ENCODE results near the gene HDGF.

HDGF gene

DNA sequence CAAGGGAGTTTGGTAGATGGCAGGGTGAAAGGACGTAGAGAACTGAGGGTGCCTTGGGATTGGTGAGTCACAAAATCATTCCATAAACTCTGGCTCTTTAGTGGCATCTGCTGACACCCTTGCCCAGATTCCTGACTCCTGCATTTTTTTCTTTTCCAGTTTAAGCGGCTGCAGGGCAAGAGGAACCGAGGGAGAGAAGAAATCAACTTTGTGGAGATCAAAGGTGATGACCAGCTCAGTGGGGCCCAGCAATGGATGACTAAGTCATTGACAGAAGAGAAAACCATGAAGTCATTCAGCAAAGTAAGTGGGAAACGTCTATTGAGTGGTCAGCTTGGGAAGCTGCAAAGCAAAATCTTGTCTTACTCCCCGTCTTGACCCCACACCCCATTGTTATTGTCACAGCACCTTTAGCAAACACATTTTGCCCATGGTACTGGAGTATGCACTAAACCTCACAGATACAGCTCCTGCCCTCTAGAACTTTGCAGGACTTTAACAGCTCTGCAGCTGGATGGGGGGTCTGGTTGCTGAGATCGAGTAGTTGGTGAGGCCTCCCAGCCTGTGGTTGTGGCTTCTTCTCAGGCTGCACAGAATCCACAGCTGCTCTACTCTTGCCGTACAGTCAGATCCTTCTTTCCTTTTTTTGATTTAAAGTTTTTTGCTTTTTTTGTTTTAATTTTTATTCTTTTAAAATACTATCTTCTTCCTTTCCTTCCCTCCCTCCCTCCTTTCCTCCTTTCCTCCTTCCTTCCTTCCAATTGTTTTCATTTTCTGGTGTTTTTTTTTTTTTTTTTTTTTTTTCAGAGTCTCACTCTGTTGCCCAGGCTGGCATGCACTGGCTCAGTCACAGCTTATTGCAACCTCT, 43.3 kb upstream of the HDGF start:
- Histone ChIP-seq H3K18ac (ENCODE audit: low read length) (no peak overlapping the region), H3K9ac (ENCODE audit: low read length) (no peak overlapping the region), H3K4me1 (ENCODE audit: control insufficient read depth, low read depth, low read length) (peaks cover 6% of the 10 kb centered on the region), H3K27me3 (ENCODE audit: insufficient read depth, low read length, poor library complexity) (no peaks in the 10 kb centered on the region), H3K79me1 (ENCODE audit: low read length) (peaks cover 5% of the 10 kb centered on the region), H2AK5ac (ENCODE audit: low read length) (no peak overlapping the region), H4K8ac (ENCODE audit: low read depth, low read length) (no peak overlapping the region), H3K56ac (ENCODE audit: low read length) (no peak overlapping the region), H3K4ac (ENCODE audit: low read depth, low read length) (no peak overlapping the region), H4K5ac (ENCODE audit: low read length) (no peak overlapping the region), H2BK5ac (ENCODE audit: low read length) (no peak overlapping the region), H2BK15ac (replicated peaks; ENCODE audit: low read depth) (no peak overlapping the region), H3K4me3 (ENCODE audit: low read length) (no peak overlapping the region), H3K36me3 (ENCODE audit: control insufficient read depth, insufficient read depth, low read length) (peaks cover 26% of the 10 kb centered on the region), H3K79me2 (ENCODE audit: control insufficient read depth, insufficient read depth, low read length) (peaks cover 1% of the 10 kb centered on the region), H3K4me2 (ENCODE audit: low read length) (no peak overlapping the region), H3K23ac (ENCODE audit: low read length) (no peak overlapping the region), H3K27ac (ENCODE audit: low read depth, low read length) (no peak overlapping the region), H2BK120ac (ENCODE audit: low read depth, low read length) (no peak overlapping the region)
- no CpG with 5 or more reads among the region's 7 CpGs for WGBS (ENCODE audit: extremely low coverage, insufficient coverage, low lambda C conversion rate)
- DNase-seq: no peak

DNA sequence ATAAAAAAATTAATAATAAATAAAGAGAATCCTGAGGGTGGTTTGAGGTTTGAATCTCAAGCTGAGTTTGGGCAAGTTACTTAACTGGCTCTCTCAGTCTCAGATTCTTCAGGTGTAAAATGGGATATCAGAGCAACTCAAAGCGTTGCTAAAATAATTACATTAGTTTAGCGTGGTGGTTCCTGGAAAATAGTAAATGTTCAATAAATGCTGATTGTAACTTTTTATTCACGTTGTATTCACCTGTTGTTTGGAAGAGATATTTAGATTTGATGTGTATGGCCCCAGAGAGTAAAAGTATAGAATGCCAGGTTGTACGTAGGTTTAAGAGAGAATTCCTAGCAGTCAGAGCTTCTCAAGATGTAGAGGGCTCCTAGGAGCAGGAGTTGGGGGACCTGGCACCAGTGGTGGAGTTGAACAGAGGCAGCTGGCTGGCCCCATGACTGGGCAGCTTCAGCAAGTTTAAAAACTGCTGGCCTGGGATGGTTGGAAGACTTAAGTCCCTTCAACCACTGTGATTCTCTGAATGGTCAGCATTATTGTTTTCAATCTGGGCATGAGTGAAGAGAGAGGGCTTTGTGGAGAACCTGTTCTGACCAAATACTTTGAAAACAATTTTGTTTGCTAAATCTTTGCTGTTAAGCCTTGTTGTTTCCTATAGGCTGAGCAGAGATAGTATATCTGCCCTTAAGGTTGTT, 38.3 kb upstream of the HDGF start:
- H4K8ac ChIP-seq (ENCODE audit: low read depth, low read length): no peak overlapping the region
- no peak overlapping the region for H2BK5ac ChIP-seq (ENCODE audit: low read length)
- H3K56ac ChIP-seq (ENCODE audit: low read length): no peak overlapping the region
- H2BK120ac ChIP-seq (ENCODE audit: low read depth, low read length): no peak overlapping the region
- H3K27ac ChIP-seq (ENCODE audit: low read depth, low read length): no peak overlapping the region
- H3K4me1 ChIP-seq (ENCODE audit: control insufficient read depth, low read depth, low read length): no peaks in the 10 kb centered on the region
- no peak overlapping the region for H3K18ac ChIP-seq (ENCODE audit: low read length)
- H3K4ac ChIP-seq (ENCODE audit: low read depth, low read length): no peak overlapping the region
- H2AK5ac ChIP-seq (ENCODE audit: low read length): no peak overlapping the region
- no peak overlapping the region for H4K5ac ChIP-seq (ENCODE audit: low read length)
- DNase-seq: no peak
- WGBS (ENCODE audit: extremely low coverage, insufficient coverage, low lambda C conversion rate): no CpG with 5 or more reads among the region's 4 CpGs
- H2BK15ac ChIP-seq (replicated peaks; ENCODE audit: low read depth): no peak overlapping the region
- H3K27me3 ChIP-seq (ENCODE audit: insufficient read depth, low read length, poor library complexity): no peaks in the 10 kb centered on the region
- H3K9ac ChIP-seq (ENCODE audit: low read length): no peak overlapping the region
- peaks cover 3% of the 10 kb centered on the region for H3K79me2 ChIP-seq (ENCODE audit: control insufficient read depth, insufficient read depth, low read length)
- H3K23ac ChIP-seq (ENCODE audit: low read length): no peak overlapping the region
- H3K4me3 ChIP-seq (ENCODE audit: low read length): no peak overlapping the region
- H3K79me1 ChIP-seq (ENCODE audit: low read length): peaks cover 13% of the 10 kb centered on the region
- no peak overlapping the region for H3K4me2 ChIP-seq (ENCODE audit: low read length)
- H3K36me3 ChIP-seq (ENCODE audit: control insufficient read depth, insufficient read depth, low read length): peaks cover 19% of the 10 kb centered on the region

DNA sequence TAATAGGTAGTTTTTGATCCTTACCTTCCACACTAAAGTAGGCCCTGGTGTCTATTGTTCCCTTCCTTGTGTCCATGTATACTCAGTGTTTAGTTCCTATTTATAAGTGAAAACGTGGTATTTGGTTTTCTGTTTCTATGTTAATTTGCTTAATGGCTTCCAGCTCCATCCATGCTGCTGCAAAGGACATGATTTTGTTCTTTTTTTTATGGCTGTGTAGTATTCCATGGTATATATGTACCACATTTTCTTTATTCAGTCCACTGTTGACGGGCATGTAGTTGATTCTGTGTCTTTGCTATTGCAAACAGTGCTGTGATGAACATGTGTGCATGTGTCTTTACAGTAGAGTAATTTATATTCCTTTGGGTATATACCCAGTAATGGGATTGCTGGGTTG, 36.7 kb upstream of the HDGF start:
- Histone ChIP-seq H3K27ac (ENCODE audit: low read depth, low read length) (no peak overlapping the region), H2AK5ac (ENCODE audit: low read length) (no peak overlapping the region), H3K79me2 (ENCODE audit: control insufficient read depth, insufficient read depth, low read length) (peaks cover 3% of the 10 kb centered on the region), H2BK5ac (ENCODE audit: low read length) (no peak overlapping the region), H3K4me2 (ENCODE audit: low read length) (no peak overlapping the region), H4K5ac (ENCODE audit: low read length) (no peak overlapping the region), H2BK120ac (ENCODE audit: low read depth, low read length) (no peak overlapping the region), H3K56ac (ENCODE audit: low read length) (no peak overlapping the region), H3K23ac (ENCODE audit: low read length) (no peak overlapping the region), H3K9ac (ENCODE audit: low read length) (no peak overlapping the region), H4K8ac (ENCODE audit: low read depth, low read length) (no peak overlapping the region), H3K4ac (ENCODE audit: low read depth, low read length) (no peak overlapping the region), H3K18ac (ENCODE audit: low read length) (no peak overlapping the region), H3K79me1 (ENCODE audit: low read length) (peaks cover 18% of the 10 kb centered on the region), H3K4me1 (ENCODE audit: control insufficient read depth, low read depth, low read length) (no peaks in the 10 kb centered on the region), H3K4me3 (ENCODE audit: low read length) (no peak overlapping the region), H3K27me3 (ENCODE audit: insufficient read depth, low read length, poor library complexity) (no peaks in the 10 kb centered on the region), H3K36me3 (ENCODE audit: control insufficient read depth, insufficient read depth, low read length) (peaks cover 19% of the 10 kb centered on the region), H2BK15ac (replicated peaks; ENCODE audit: low read depth) (no peak overlapping the region)
- no CpG with 5 or more reads among the region's 2 CpGs for WGBS (ENCODE audit: extremely low coverage, insufficient coverage, low lambda C conversion rate)
- DNase-seq: no peak

DNA sequence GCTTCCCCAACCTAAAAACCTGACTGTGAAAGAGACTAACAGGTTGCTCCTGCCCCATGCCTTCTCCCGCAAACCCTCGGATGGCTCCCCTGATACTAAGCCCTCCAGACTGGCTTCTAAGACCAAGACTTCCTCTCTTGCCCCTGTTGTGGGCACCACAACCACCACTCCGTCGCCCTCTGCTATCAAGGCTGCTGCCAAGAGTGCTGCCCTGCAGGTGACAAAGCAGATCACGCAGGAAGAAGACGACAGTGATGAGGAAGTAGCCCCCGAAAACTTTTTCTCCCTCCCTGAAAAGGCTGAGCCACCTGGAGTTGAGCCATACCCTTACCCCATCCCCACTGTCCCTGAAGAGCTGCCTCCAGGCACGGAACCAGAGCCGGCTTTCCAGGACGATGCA, 35.2 kb upstream of the HDGF start:
- no peak overlapping the region for H3K23ac ChIP-seq (ENCODE audit: low read length)
- H3K79me2 ChIP-seq (ENCODE audit: control insufficient read depth, insufficient read depth, low read length): peaks cover 7% of the 10 kb centered on the region
- peaks cover 22% of the 10 kb centered on the region for H3K79me1 ChIP-seq (ENCODE audit: low read length)
- H3K9ac ChIP-seq (ENCODE audit: low read length): no peak overlapping the region
- H3K4me1 ChIP-seq (ENCODE audit: control insufficient read depth, low read depth, low read length): no peaks in the 10 kb centered on the region
- H3K18ac ChIP-seq (ENCODE audit: low read length): no peak overlapping the region
- no peak overlapping the region for H4K8ac ChIP-seq (ENCODE audit: low read depth, low read length)
- WGBS (ENCODE audit: extremely low coverage, insufficient coverage, low lambda C conversion rate): no CpG with 5 or more reads among the region's 10 CpGs
- no peak overlapping the region for H2BK120ac ChIP-seq (ENCODE audit: low read depth, low read length)
- peaks cover 15% of the 10 kb centered on the region for H3K36me3 ChIP-seq (ENCODE audit: control insufficient read depth, insufficient read depth, low read length)
- no peak overlapping the region for H2BK15ac ChIP-seq (replicated peaks; ENCODE audit: low read depth)
- no peak overlapping the region for H3K4me2 ChIP-seq (ENCODE audit: low read length)
- no peak overlapping the region for H2BK5ac ChIP-seq (ENCODE audit: low read length)
- H4K5ac ChIP-seq (ENCODE audit: low read length): no peak overlapping the region
- no peak overlapping the region for H3K27ac ChIP-seq (ENCODE audit: low read depth, low read length)
- DNase-seq: no peak
- no peak overlapping the region for H3K4me3 ChIP-seq (ENCODE audit: low read length)
- H3K4ac ChIP-seq (ENCODE audit: low read depth, low read length): no peak overlapping the region
- H3K56ac ChIP-seq (ENCODE audit: low read length): no peak overlapping the region
- H3K27me3 ChIP-seq (ENCODE audit: insufficient read depth, low read length, poor library complexity): no peaks in the 10 kb centered on the region
- no peak overlapping the region for H2AK5ac ChIP-seq (ENCODE audit: low read length)

DNA sequence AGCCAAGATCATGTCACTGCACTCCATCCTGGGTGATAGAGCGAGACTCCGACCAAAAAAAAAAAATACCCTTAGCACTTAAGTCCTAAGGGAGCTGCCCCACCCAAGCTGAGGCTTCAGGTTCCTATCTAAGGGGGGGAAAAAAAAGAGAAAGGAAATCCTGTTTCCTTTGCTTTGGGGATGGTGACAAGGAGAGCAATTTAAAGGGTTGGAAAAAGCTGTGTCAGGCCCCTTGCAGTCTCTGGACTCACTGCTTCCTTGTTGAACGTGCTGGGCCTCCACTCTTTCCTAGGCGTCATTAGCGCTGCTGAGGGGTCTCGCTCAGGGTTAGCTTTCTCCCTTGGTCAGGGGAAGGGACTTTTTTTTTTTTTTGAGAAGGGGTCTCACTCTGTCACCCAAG, 34.0 kb upstream of the HDGF start:
- H3K4me3 ChIP-seq (ENCODE audit: low read length): no peak overlapping the region
- H2AK5ac ChIP-seq (ENCODE audit: low read length): no peak overlapping the region
- no peak overlapping the region for H3K23ac ChIP-seq (ENCODE audit: low read length)
- H4K8ac ChIP-seq (ENCODE audit: low read depth, low read length): no peak overlapping the region
- no peaks in the 10 kb centered on the region for H3K27me3 ChIP-seq (ENCODE audit: insufficient read depth, low read length, poor library complexity)
- no peak overlapping the region for H2BK15ac ChIP-seq (replicated peaks; ENCODE audit: low read depth)
- H3K27ac ChIP-seq (ENCODE audit: low read depth, low read length): no peak overlapping the region
- WGBS (ENCODE audit: extremely low coverage, insufficient coverage, low lambda C conversion rate): no CpG with 5 or more reads among the region's 6 CpGs
- no peak for DNase-seq
- H3K79me2 ChIP-seq (ENCODE audit: control insufficient read depth, insufficient read depth, low read length): peaks cover 15% of the 10 kb centered on the region
- no peak overlapping the region for H3K56ac ChIP-seq (ENCODE audit: low read length)
- H2BK5ac ChIP-seq (ENCODE audit: low read length): no peak overlapping the region
- H3K9ac ChIP-seq (ENCODE audit: low read length): no peak overlapping the region
- no peaks in the 10 kb centered on the region for H3K4me1 ChIP-seq (ENCODE audit: control insufficient read depth, low read depth, low read length)
- H3K18ac ChIP-seq (ENCODE audit: low read length): no peak overlapping the region
- H3K4me2 ChIP-seq (ENCODE audit: low read length): no peak overlapping the region
- H3K4ac ChIP-seq (ENCODE audit: low read depth, low read length): no peak overlapping the region
- peaks cover 19% of the 10 kb centered on the region for H3K79me1 ChIP-seq (ENCODE audit: low read length)
- no peak overlapping the region for H4K5ac ChIP-seq (ENCODE audit: low read length)
- H2BK120ac ChIP-seq (ENCODE audit: low read depth, low read length): no peak overlapping the region
- peaks cover 8% of the 10 kb centered on the region for H3K36me3 ChIP-seq (ENCODE audit: control insufficient read depth, insufficient read depth, low read length)

All from mesendoderm (in vitro differentiated cells).